OCI-M2 (cell line): Measurements from ENCODE around the gene HIF1AN.

ENCODE experiments used
- DNase-seq: peaks from one replicate; lab custom pipeline; 2025; ENCODE audit not compliant: unreplicated experiment; lab: John Stamatoyannopoulos, UW

HIF1AN gene

GRCh38 chr10:100535715-100536353 lies at the start of gene HIF1AN:
Gene HIF1AN (plus strand): TSS chr10:100535943. CDS start chr10:100535959, 16 bp downstream.
- DNase-seq = no peak

DNA sequence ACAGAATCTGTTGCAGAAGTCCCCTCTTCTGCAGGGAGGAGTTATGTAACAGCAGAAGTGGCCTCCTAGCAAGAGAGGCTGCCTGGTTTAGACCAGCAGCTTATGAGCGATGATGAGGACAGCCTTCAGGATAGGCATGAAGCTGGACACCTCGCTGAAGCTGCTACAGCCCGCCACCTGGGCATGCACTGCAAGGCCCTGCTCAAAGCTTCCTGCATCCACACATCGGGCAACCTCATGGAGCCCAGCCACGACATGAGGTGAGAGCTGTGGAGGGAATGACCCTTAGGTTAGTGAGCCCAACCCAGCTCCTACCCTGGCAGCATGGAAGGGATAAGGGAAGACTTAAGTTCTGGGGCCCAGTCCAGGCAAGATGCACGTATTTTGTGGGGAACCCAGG lies 48.2 kb upstream of the HIF1AN start:
- DNase-seq = no peak

DNA sequence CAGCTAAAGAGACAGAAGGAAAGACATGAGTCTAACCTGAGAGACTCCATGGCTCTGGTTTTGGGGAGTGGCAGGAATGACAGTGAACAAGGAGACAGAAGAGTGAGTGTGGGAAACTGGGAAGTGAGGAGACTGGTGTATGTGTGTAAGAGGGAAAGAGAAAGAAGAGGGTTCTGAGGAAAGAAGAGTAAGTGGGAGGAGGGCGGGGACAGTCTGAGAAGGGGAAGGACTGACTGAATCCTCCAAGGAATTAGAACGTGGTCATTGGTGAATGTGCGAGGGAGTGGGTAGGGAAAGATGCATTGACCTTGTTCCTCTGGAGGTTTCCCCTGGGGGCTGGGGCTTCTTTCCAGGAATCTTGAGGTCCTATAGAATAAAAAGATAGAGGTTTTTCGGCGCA lies 46.3 kb upstream of the HIF1AN start:
- no peak for DNase-seq

DNA sequence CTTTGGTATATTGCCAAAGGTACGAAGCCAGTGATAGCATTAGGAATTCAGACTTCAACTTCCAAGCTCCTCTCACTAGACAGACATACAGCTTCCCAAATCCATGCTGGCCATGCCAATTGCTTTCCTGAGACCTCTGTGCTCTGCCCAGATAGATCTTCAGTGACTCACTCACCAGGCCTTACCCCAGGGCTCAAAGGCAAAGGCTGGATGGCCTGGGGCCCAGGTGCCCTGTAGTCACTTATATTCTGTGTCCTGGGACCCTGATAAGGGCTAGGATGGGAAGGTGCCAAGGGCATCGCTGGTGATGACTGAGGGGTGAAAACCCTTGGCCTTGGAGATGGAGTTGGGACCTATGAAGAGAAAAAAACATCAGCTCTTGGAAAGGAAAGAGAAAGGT lies 45.2 kb upstream of the HIF1AN start:
- no peak for DNase-seq

DNA sequence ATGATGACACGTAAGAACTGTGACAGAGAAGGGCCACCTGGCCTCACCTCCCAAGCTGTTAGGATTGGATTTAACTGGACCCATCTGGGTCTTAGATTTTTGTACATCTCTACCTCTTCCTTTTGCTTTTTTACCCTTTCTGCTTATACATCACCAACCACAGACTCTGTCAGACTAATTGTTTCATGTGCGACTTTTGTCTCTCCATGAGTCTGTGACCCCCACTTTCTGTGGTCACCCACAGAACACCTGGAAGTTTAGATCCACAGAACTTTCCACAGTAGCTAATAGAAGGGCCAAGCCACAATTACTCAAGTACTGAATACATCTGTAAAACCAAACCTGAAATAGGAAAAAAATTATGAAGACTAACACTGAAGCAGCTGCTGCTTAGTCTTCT lies 39.2 kb upstream of the HIF1AN start:
- DNase-seq = no peak

- no peak for DNase-seq
These were observed 37.7 kb upstream of the HIF1AN start for GRCh38 chr10:100498059-100498458.

DNA sequence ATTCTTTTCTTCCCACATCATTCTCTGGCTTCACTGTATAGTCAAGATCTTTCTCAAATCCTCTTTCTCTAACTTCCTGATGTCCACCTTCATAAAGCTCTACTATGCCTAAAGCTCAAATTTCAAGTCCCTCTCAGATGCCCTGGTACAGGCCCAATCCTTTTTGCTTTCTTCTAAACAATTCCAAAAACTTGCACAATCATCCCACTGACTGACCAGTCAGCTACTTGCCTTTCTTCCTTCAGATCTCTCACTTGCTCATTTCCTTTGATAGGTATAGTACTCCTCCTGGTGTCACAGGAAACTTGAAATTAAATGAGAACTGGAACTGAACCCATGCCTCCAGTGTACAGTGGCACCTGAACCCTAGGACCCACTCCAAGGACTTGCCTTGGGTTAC lies 34.3 kb upstream of the HIF1AN start:
- no peak for DNase-seq

DNA sequence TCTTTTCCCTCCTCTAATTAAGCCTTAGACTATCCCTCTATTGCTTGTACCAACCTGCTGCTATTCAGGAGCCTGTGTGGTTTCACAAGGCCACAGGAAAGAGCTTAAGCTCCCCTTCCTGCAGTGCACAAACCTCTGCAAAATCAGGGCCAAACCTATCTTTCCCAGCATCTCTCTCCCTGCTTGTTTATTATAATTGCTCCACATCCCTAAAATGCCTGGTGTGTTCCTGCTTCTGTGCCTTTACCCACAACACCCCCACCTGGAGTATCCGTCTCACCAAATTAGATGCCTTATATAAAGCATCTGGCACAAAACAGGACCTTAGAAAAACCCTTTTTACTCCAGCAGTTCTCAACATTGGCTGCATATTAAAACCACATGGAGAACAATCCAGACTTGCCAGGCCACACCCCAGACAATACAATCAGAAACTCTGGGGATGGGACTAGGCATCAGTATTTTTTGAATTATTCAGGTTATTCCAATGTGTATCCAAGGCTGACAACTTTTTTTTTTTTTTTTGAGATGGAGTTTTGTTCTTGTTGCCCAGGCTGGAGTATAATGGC lies 32.7 kb upstream of the HIF1AN start:
- DNase-seq = no peak

GRCh38 chr10:100504096-100504495 lies 31.6 kb upstream of the HIF1AN start:
- no peak for DNase-seq

DNA sequence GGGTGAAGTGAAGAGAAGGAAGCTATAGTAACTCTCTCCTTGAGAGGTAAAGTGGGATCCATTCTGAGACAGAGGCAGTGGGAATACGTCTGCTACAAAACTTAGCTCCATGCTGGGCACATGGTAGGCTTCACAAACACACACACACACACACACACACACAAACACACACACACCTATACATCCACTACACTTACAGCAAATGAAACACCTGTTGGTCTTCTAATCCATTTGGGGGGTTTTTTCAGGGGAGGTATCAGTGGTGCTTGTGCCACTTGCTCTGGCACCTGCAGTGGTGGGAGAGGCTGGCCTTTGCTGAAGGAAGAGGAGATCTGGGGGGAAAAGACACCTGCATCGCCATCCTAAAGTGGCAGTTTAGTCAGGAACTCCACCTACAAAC lies 30.6 kb upstream of the HIF1AN start:
- DNase-seq = no peak

GRCh38 chr10:100506596-100507356 lies 29.0 kb upstream of the HIF1AN start:
- DNase-seq = no peak

- no peak for DNase-seq
These were observed 28.4 kb upstream of the HIF1AN start for GRCh38 chr10:100507357-100507732.

- DNase-seq = no peak
These were observed 27.5 kb upstream of the HIF1AN start for GRCh38 chr10:100508266-100508665.

GRCh38 chr10:100508691-100509150 lies 27.0 kb upstream of the HIF1AN start:
- no peak for DNase-seq

DNA sequence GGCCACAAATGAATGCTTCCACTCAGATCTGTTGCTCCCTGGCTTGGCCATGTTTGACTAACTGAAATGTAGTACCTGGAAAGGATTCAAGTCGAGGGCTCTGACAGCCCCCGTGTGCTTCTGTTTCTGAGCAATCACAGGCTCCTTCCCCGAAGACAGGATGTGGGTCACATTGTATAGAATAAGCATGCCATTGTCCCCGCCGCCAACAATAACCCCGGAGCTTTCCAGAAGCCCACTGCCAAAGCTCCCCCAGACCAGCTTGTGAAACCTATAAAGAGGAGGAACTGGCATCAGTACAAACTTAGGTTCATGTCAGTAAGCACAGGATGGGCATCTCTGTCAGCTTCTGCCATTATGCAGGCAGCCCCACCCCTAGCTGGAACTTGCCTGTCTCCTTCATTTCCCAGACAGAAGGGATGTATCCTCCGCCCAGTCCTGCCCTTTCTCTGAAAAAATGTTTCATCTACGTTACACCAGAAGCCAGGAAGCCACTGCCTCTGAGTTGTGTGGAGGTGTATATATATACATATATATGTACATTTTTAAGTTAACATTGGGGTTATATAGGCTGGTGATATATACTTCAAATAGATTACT lies 26.4 kb upstream of the HIF1AN start:
- DNase-seq = no peak

DNA sequence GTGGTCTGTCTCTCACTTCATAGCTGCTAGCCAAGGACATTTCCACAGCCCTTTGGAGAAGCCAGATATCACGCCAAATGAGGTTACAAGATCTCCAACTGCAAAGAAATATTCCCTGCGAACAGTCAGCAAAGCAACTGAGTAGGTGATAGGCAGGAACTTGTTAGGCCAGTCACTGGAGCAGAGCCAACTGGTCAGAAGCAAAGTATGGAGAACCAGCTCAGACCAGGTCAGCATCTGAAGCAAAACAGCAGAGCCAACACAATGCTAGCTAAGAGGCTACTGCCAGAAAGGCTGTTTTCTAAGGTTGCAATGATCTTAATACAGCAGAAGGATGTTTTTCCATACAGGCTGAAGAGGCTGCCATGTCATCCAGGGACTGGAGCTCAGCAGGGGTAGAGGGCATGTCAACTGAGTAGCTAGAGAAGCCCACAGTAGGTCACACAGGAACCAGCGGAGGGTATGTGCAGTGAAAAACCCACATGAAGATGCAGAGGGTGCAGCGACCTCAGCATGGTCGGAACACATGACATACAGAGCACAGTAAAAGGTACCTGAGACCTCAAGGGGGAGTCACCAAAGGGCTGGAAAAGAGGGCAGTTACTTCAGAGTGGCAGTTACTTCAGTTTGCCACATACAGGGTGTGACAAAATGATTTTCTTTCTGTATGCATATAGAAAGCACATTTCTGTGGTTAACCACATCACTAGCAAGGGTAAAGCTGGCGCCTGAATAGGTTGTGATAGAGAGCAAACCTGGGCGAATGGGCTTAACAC lies 25.0 kb upstream of the HIF1AN start:
- DNase-seq = no peak

- no peak for DNase-seq
These were observed 20.1 kb upstream of the HIF1AN start for GRCh38 chr10:100515612-100516011.

- DNase-seq = no peak
These were observed 18.9 kb upstream of the HIF1AN start for GRCh38 chr10:100516847-100517246.

- DNase-seq = no peak
These were observed 16.9 kb upstream of the HIF1AN start for GRCh38 chr10:100518761-100519241.

DNA sequence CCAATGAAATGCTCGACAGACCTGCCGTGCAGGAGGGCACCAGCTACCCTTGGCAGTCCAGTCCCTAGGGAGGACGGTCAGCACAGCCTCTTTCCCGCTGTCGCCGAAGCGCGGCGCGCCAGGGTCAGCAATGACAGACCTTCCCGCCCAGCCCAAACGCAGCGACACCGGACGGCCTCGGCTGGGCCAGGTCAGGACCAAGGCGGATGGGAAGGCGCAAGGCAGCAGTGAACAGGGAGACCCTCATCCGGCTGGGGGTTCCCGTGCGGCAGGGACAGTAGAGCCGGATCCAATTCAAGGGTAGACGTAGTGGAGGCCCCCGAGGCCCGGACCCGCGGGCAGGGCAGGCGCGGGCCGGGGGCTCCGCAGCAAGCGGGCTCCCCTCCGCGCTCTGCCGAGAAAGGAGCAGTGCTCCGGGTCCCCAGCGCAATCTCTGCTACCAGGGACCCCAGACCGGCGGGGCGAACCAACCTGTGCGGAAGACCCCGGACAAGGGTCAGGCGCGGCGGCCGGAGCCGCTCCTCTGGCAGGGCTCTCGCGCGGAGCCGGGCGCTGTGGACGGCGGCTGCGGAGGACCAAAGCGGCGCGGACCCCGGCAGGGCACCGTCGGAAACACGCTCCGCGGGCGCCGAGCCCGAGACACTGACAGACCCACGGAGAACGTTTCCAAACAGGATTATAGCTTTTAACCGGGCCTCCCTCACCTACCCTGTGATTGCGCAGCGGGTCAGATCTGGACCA lies 16.3 kb upstream of the HIF1AN start, which contains the start of gene SEC31B:
SEC31B (minus strand) TSS at position 551 of the 741 bp plus-strand sequence. CDS start 2,909 bp downstream, outside the sequence.
- no peak for DNase-seq
